Stimulated activated CD8-positive, alpha-beta memory T cell treated with anti-CD3 and anti-CD28 coated beads, Interleukin-7, amount 100 ng/mL, for 4 hours (primary cell): Measurements from ENCODE around the gene PTGR1.

Source experiments
- DNase-seq, 2 donors: peaks; one replicate each; pipeline ENCODE4 v3.0.0-alpha.2; 2020; ENCODE audit warnings: low read depth in 2 of 2

The PTGR1 gene

GRCh38 chr9:111542497-111543254 lies 56.8 kb downstream of the PTGR1 start:
- no peak for DNase-seq

DNA sequence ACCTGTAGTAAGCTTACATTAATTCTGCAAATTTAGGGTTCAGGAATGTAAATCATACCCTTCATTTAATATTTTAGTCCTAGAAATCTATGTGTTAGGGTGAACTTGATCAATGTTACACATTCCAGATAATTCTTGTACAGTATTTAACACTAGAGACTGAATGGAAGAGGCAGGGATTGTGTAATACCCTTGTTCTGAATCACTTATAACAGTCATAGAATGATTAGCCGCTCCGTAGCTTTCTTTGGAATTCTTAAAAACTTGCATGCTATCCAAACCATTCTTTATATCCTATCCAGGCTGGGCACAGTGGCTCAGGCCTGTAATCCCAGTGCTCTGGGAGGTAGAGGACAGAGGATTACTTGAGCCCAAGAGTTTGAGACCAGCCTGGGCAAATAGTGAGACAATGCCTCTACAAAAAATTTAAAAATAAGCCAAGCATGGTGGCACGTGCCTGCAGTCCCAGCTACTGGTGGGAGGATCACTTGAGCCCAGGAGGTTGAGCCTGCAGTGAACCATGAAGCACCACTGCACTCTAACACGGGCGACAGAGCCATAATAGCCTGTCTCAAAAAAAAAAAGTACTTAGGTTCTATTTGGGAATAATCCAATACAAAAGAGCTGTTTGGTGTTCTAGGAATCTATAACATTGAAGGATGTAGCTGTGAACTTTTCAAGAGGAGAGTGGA lies 66.2 kb downstream of the PTGR1 start:
- DNase-seq = no peak

DNA sequence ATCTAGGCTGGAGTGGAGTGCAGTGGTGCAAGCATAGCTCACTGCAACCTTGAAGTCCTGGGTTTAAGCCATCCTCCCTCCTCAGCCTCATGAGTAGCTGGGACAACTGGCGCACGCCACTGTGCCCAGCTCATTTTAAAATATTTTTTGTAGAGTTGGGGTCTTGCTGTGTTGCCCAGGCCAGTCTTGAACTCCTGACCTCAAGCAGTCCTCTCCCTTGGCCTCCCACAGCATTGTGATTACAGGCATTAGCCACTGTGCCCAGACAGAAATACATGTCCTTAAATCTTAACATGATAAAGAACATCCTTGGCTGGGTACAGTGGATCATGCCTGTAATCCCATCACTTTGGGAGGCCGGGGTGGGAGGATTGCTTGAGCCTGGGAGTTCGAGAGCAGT lies 67.7 kb downstream of the PTGR1 start:
- no peak for DNase-seq

GRCh38 chr9:111529787-111530186 lies 69.7 kb downstream of the PTGR1 start:
- no peak for DNase-seq

GRCh38 chr9:111527347-111527746 lies 72.1 kb downstream of the PTGR1 start:
- DNase-seq = no peak

DNA sequence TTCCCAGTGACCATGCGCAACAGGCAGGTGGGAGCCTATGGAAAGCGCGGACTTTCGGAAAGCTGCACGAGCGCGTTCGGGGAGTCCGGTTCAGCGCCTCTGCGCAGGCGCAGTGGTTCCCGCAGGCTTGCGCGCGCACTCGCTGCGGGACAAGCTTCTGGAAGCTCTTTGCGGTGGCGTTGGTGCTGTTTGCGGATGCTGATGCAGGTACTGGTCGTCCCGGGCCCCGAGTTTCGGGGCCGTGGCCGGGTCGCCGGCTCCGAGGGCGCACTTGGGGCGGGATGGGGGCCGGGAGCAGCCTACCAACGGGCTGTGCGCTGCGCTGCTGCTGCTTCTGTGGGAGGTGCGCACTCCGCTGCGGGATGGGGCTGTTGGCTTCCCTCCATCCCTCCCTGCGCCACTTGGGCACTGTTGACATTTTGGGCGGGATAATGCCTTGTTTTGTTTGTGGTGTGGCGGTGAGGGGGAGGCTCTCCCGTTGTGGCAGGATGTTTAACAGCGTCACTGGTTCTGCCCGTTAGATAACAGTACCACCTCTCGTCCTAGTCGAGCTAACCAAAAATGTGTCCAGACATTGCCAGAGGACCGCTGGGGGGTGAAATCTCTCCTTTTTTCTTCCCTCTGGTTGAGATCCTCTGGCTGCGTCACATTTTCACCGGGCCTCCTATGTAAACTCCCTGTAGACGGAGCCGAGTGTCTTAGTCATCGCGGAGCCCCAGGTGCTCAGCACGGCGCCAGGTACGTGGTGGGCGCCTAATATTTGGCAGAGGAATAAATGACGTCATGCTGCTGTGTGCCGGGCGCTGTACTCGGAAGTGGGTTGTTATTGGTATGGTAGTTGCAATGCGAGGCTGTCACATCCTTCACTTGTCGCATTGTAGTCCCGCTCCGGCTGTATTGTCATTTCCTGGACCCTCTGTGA lies 74.1 kb downstream of the PTGR1 start, which contains the start of gene ZNF483:
TSS of gene ZNF483 (plus strand) at position 124 of the 922 bp plus-strand sequence. CDS start 2,217 bp downstream, outside the sequence.
- DNase-seq = peak; percentile 65 to 66

DNA sequence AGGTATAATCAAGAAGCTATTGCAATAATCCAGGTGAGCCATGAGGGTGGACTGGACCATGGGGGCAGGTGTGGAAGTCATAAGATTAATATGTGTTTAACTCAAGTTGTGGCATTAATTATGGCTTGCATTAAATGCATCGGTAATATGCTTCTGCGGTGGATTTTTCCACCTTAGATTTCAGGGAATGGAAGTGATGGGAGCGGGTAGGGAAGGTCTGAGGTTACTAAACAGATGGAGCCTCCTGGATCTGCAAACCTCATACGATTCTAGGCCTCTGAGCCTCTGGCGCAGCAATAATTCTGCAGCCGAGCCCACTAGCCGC lies 74.8 kb downstream of the PTGR1 start:
- DNase-seq = no peak

GRCh38 chr9:111516061-111516465 lies 83.4 kb downstream of the PTGR1 start:
- no peak for DNase-seq

DNA sequence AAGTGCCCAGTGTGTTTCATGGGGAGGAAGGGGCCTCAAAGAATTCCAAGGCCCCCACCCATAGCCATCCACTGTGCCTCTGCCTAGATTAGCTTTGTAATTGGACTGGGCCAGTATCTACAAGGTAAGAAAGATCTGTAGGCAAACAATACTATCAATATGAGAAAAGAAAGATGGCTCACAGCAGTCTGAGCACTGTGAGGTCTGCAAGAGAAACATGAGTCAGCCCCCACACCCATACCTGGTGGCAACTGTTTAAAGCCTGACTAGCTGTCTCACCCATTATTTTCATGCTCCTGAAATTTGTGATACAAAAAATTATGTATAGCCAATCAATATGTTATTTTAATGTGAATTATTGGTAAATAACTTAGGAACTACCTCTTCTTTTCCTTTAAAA lies 84.5 kb downstream of the PTGR1 start:
- no peak for DNase-seq
